Suprapubic skin (tissue), 3 donors: ENCODE measurements around the gene SLC1A7.

Experiments used
- POLR2A ChIP-seq, 2 donors: fragments of 450-650 bp; IDR thresholded peaks; one replicate each; pipeline ENCODE4 v1.6.1; 2017; ENCODE audit warnings: antibody characterized with exemption in 2 of 2, mild to moderate bottlenecking in 2 of 2, moderate library complexity in 2 of 2
- TF ChIP-seq, protein P1 (sequence below), 2 donors: fragments of 200-600 bp in 1 of 2; fragments of 450-650 bp in 1 of 2; sonication (generic) in 1 of 2; IDR thresholded peaks; one replicate each; pipeline ENCODE4 v1.5.1; 2016 to 2019; ENCODE audit warnings: antibody characterized with exemption in 2 of 2, mild to moderate bottlenecking in 1 of 2, moderate library complexity in 1 of 2

DNA sequence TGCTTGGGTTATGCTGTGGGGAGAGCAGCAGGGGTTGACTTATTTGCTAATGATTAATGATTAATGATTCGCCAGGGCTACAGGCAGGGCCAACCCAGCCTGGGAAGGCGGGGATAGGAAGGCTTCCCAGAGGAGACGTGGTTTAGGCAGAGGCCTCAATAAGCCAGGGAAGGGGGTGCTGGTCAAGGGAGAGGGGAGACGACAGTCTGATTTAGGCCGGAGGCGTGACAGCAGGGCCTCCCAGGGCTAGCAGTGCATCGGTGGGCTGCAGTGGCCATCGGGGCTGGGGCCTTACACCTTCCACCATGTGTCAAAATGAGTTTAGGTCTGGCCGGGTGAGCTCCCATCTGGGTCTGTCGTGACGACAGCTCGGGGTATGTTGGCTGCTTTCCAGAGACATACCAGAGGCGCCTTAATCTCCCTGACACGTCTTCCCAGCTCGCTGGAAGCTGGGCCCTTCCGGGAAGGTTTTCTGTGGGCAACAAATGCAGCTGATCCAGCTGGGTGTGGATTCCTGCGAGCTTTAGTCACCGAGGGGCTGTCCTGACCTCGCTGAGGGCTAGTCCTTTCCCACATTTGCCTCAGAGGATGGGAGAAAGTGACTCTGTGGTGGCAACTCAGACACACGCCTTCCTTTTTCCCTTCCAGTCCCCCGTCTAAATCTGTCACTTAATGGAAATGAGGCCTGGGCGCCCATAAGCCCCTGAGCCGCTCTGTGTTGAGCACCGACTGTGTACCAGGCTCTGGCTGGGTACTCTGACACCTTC is 3.7 kb upstream of the SLC1A7 start:
- TF ChIP-seq, protein P1, sequence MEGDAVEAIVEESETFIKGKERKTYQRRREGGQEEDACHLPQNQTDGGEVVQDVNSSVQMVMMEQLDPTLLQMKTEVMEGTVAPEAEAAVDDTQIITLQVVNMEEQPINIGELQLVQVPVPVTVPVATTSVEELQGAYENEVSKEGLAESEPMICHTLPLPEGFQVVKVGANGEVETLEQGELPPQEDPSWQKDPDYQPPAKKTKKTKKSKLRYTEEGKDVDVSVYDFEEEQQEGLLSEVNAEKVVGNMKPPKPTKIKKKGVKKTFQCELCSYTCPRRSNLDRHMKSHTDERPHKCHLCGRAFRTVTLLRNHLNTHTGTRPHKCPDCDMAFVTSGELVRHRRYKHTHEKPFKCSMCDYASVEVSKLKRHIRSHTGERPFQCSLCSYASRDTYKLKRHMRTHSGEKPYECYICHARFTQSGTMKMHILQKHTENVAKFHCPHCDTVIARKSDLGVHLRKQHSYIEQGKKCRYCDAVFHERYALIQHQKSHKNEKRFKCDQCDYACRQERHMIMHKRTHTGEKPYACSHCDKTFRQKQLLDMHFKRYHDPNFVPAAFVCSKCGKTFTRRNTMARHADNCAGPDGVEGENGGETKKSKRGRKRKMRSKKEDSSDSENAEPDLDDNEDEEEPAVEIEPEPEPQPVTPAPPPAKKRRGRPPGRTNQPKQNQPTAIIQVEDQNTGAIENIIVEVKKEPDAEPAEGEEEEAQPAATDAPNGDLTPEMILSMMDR (IDR thresholded peaks at IDR 0.05) = no peak
- no peak for TF ChIP-seq POLR2A (IDR thresholded peaks at IDR 0.05)
